Spleen (tissue), 7 donors: ENCODE measurements around the gene LPP.

Experiments
- CTCF ChIP-seq, 11 experiments: fragments of 200-600 bp in 7 of 11; fragments of 450-650 bp in 4 of 11; sonication (generic) in 4 of 11; IDR thresholded peaks in 8 of 11; conservative IDR thresholded peaks in 3 of 11; 1 replicate in 7 of 11; 2 replicates in 4 of 11; pipeline versions ENCODE4 v1.4.0 to v1.8.0; 2016 to 2021; ENCODE audit warnings: antibody characterized with exemption in 11 of 11, inconsistent platforms in 4 of 11, mild to moderate bottlenecking in 1 of 11
- POLR2A ChIP-seq, 3 donors: fragments of 450-650 bp; IDR thresholded peaks; one replicate each; pipeline ENCODE4 v1.5.1; 2017; ENCODE audit warnings: antibody characterized with exemption in 3 of 3, mild to moderate bottlenecking in 1 of 3
- donor health status: DM: no; HTN: no; CAD: no; lungs with moderate emphysema.
- donor health status: DM: no; HTN: no; CAD: no.
- donor health status: DM: no; HTN: no; CAD: no.

- TF ChIP-seq POLR2A (IDR thresholded peaks at IDR 0.05): no peak
- no peak for TF ChIP-seq CTCF (IDR thresholded peaks at IDR 0.05 in 8 of 11, conservative IDR thresholded peaks at IDR 0.05 in 3 of 11)
These were observed 17.9 kb downstream of the LPP start for GRCh38 chr3:188171682-188172467.
